ENCODE data around the gene CIB4.

The CIB4 gene

DNA sequence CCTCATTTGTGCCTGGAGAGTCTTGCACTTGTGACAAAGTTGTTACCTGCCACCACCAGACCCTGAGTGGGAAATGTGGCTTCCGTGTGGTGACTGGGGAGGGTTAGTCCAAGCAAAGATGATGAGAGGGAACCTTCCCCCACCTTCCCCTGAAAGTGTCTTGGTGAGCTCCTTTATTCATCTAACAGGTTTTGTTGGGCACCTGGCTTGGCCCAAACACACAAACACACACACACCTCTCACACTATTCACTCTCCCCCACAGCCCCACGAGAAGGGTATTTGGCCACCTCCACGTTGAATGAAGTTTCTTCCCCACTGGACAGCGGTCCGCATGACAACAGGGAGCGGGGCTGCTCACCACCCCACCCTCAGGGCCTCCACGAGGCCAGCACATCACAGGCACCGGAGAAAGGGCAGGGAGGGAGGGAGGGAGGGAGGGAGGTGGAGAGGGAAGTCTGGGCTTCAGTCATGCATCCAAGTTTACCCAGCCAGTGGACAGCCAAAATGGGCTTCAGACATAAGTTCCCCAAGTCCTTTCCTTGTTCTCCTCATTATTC, 1.4 kb downstream of the CIB4 start:
- DNase-seq = no peak

DNA sequence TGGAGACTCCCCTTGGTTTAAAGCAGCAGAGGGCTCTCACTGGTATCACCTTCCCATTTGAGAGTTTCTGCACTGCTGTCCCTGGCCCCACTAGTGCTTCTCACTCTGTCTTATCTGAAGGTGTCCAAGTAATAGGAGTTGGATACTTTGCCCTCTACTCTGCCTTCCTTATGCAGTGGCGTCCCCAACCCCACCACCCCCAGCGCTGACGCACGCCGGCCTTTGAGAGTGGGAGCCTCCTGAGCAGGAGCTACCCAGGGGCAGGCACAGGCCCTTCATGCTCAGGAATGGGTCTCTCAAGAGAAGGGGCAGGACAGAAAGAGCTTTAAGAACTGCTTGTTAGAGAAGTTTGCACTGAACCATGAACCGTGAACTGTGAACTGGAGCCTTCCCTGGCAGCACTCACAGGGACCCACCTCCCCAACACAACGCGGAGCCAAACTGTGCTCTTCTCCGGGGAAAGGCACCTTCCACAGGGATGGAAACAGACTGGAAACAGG, 3.3 kb downstream of the CIB4 start:
- no peak for DNase-seq

DNA sequence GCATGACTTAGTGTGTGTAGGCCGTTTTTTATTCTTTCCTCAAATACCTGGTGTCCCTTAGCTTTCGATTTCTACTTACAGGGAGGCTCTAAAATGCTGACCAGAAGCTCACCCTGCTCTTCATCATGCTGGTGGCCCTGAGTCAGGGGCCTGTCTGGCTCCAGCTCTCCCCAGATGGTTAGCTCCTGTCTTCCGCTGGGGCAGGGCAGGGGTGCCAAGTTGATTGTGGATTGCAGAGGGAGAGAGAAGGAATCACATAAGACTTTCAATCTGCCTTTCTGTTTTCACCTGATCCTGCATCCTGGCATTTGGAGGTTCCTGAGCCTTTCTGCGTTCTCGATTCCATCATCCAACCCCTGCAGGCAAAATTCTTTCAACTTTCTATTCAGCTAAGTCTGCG, 4.2 kb downstream of the CIB4 start:
- no peak for DNase-seq

DNA sequence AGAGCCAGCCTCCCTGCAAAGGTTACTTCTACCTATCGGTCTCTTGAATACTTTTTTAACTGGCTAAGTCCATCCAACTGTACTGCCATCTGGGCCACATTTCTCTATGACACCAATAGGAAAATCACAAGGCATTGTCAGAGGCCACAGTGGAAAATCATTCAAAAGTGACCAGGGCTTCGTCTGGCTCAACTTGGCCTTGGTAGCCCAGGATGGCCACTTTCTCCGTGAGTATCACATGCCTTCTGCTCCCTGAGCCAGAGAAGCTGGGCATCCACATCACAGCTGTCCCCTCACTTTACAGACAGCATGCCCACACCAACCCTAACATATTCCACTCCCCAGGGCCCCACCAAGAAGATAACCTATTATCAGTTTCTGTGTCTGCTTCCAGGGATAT, 5.8 kb downstream of the CIB4 start:
- DNase-seq = no peak

DNA sequence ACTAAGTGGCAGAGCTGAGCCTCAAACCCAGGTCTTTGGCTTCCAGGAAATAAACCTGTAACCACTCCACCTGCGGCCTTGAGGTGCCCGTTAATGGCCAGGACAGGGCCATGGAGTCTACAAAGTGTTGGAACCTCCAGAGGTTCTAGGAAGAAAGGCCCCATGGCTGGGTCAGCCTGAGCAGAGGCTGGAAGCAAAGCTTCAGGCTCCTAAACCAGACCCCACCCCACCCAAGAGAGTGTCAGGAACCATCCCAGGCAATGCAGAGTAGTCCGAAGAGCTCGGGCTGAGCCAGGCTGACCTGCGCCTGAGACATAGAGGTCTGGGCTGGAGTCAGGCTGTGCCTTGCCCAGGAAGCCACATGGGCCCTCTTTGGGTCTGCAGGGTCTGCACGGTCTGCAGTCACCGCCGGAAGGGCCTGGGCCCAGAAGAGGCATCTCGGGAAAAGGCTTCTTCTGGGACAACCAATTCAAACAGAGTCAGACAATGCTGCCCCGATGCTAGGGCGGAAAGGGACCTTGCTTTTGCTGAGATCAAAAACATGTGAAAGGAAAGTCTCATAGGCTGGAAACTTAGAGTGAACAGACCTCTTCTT, 6.4 kb downstream of the CIB4 start:
- DNase-seq = no peak

DNA sequence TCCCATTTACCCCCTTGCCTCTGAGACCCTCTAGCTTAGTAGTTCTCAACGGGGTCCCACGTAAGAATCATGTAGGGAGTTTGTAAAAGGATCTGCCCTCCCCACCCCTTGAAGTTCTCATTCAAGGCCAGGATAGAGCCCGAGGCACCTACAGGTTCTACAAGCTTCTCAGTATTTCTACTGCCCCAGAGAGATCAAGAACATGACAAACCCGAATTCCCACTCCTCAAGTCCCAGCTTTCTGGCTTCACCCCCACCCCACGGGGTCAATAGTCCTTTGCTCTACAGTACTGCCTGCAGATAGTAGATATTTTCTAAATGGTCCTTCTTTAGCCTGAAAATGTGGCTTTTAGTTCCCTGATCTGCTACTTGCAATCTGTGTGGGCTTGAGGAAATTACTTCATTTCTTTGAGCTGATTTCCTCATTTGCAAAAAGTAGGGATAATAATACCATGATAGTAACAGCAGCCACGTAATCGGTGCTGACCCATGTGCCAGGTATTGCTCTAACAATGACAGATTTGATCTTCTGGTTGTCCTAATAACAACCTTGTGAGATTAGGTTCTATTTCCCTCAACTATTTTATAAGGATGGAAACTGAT, 7.1 kb downstream of the CIB4 start:
- DNase-seq = no peak

DNA sequence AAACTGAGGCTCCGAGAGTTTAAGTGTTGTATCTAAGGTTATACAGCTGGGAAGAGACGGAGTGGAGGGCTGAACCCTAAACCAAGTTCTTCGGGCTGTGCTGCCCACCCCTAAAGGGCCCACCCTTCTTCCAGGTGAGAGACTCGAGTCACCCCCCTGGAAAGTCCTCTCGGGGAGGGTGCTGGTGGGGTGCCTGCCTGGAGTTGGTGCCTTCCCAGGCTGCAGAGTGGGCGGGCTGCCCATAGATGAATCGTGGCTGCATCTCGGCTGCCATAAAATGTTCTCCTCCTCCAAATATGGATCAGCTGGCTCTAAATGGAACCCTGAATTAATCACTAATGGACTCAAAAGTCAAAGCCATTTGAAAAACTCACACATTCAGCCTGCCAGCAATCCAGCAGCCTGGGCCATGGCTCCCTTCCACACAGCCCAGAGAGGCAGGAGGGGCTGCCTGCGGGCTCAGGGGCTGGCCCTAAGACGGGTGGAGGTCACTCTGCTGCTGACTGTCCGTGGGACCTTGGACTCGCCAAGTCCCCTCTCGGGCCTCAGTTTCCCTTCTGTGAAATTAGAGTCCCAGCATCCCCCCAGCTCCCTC, 7.7 kb downstream of the CIB4 start:
- DNase-seq = no peak

DNA sequence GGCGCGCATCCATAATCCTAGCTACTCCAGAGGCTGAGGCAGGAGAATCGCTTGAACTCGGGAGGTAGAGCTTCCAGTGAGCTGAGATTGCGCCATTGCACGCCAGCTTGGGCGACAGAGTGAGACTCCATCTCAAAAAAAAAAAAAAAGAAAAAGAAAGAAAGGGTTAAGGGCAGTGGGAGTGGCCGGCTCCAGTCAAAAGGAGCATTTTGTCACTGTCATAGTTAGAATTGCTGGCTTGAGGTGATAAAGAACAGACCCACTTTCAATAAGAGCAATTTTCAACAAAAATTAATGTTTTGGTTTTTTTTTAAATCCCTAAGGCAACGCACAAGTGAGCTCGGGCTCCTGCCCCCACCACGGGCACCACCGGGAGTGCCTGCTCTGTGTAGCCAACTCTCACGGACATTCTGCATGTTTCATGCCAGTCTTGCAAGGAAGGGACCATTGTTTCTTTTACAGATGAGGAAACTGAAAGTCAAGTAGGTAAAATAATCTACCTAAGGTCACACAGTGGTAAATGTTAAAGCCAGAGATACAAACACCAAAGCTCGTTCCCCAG, 8.5 kb downstream of the CIB4 start:
- no peak for DNase-seq

DNA sequence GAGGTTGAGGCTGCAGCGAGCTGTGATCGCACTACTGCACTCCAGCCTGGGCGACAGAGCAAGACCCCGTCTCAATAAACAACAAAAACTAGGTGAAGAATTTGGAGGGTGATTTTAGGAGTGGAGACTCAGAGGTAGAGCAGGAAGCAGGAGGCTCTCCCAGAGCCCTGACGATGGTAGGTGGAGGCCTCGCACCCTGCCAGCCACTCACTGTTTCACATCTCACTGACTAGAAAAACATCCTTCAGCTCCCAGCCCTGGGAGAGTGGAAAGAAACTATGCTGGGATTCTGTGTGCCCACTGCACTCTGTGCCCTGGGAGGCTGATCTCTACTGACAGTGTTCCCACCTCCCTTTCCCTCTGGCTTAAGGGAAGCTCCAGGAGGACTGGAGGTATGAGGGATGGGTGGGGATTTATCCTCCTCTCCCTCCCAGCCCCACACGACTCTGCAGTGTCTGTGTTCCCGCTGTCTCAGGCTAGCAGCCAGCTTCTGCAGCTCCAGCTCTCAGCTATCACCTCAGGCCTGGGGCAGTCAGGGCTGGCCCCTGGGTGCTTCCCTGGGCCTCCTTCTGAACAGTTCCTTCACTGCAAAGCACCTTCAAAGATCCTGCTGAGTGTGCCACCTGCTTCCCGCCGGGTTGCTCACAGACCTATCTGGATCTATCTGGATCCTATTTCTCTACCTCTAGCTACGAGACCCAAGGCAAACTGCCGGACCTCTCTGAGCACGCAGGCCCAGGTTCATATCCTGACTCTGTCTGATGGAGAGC, 9.6 kb downstream of the CIB4 start:
- no peak for DNase-seq

DNA sequence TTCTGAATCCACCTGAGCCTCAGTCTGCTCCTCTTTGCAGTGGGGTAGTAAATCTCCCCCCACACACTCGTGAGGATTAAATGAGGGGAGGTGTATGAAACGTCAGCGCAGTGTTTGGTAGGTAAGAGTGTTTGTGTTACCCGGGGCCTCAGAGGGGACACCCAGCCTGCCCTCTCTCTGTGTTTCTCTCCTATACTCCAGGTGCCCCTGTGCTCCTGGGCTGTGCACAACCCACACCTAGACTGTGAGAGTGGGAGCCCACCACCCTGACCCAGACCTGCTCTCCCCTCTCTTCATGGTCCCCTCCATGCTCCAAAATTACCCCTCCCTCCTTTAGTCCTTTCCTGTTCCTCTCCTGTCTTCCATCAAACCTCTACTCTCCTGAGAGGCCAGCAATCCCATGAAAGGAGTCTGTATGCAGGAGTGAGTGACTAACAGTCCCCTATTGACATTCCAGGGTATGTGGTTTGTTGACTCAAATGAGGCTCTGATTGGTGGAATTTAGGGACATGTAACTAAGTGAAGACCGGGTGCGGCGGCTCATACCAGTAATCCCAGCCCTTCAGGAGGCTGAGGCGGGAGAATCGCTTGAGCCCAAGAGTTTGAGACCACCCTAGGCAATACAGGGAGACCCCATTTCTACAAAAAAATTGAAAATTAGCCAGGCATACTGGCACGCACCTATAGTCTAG, 10.4 kb downstream of the CIB4 start:
- DNase-seq = no peak

DNA sequence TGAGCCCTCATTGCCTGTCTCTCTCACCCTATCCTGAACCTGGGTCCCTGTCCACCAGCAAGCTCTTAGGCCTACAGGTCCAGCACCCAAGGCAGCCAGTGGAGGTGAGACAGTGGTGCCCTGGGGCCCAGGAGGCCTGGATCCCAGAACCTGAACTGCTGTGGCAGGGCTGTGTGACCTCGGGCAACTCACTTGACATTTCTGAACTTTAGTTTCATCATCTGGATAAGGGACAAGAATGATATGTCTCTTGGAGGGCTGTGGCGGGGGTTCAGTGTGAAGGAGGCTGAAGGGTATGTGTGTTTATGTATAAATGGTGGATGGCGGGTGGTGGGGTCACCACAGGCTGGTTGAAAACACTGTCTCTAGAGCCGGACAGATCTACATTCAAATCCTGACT, 10.9 kb downstream of the CIB4 start:
- no peak for DNase-seq

DNA sequence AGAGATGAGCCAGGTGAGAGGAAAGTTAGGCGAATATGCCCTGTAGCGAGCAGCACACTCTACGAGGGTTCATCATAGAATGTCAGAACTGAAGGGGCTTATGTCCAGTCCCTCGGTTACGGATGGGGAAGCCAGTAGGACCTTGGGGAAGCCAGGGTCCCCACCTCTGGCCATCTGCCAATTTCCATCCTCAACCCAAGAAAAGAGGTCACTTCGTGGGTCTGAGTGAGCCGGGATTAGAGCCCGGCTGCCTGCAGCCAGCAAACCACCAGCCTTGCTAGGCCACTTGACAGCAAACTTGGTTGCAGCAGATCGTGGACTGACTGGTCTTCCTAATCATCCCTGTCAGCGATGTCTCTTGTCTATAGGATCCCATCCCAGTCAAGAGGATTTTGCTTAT, 11.4 kb downstream of the CIB4 start:
- DNase-seq = no peak

DNA sequence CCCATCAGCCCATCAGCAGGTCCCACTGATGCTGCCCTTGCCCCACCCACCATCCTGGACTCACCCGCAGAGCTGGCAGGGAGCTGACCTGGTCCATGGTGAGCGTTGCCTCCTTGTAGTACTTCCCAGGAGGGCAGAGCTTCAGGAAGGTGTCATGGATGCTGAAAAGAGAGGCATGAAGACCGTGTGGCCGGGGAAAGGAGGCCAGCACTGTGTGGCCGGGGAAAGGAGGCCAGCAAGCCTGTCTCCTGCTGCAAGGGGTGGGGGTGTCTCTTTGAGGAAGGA, 11.9 kb downstream of the CIB4 start:
- DNase-seq = no peak

DNA sequence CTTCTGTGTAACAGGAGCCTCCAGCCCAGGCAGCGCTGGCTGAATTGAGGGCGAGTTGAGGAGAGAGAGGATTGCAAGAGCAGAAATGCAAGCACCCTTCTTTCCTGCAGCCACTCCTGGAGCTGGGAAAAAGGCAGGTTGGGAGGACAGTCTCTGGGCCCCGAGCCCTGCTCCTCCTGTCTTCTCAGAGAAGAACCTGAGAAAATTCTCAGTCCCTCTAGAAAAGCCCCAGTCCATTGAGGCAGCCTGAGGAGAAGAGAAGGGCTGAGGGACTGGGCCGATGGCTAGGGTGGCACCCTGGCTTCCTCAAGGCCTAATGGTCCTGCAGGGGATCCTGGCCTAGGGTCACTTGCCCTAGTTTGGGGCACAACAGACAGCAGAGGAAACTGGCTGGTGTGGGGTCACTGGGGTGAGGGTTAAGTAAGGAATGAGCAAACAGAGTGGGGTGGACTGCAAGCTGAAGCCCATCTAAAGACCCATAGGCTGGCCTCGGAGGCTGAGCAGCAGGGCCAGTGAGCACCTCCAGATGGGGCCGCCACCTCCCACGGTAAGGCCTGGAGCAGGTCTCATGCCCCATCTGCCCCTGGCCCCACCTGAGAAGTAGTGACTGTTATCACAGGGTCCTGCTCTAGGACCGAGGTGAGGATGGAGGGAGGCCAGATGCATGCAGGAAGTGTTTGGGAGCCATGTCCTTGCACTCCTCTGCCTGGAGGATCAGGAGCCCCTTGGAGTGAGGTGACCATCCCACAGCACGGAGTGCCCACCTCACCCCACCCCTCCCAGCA, 12.4 kb downstream of the CIB4 start:
- DNase-seq = no peak

DNA sequence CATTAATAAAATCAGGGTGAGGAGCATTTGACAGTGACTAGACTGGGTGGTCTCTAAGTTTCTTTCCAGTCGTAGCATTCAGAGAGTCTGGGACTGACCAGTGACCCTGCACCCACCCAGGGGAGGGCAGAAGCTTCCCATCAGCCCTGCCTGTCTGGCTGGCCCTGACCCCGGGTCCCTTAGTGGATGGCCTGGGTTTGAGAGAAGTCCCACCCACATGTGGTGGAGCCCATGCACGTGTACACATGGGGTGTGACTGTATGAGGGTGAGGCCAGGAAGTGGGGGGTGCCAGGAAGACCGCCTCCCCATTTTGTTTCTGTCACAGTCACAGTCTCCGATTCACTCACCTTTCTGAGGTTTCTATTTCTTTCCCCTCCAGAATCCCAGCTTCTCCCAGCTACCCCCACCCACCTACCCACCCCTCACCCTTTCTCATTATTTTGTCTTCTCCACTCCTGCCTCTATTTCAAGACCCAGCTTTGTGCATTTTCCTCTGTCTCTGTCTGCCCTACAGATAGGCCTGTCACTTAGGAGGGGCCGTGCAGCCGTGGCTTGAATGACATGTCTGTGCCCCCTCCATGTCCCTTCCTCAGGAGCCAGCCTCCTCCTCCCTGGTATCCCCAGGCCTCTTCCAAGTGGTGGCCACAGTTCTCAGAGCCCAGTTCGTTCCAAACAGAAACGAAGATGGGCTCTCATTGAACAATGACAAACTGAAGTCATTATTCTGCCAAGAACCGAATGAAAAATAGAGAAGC, 13.6 kb downstream of the CIB4 start:
- no peak for DNase-seq

DNA sequence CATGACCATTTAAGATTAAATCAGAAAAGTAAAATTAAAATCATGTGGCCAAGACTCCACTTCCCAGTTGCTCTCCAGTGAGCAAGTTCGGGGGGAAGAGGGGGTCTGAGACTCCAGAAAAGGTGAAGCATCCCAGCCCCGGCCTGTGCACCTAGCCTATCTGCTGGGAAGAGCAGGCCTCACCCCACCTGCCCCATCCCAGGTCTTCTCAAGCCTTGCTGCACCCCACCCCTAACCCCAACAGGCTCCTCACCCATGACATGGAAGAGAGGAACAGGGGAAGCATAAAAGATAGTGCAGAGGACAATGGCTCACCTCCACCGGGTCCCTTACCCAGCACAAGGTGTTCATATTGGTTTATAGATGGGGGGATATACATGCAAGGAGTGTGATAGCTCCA, 14.6 kb downstream of the CIB4 start:
- DNase-seq = no peak

DNA sequence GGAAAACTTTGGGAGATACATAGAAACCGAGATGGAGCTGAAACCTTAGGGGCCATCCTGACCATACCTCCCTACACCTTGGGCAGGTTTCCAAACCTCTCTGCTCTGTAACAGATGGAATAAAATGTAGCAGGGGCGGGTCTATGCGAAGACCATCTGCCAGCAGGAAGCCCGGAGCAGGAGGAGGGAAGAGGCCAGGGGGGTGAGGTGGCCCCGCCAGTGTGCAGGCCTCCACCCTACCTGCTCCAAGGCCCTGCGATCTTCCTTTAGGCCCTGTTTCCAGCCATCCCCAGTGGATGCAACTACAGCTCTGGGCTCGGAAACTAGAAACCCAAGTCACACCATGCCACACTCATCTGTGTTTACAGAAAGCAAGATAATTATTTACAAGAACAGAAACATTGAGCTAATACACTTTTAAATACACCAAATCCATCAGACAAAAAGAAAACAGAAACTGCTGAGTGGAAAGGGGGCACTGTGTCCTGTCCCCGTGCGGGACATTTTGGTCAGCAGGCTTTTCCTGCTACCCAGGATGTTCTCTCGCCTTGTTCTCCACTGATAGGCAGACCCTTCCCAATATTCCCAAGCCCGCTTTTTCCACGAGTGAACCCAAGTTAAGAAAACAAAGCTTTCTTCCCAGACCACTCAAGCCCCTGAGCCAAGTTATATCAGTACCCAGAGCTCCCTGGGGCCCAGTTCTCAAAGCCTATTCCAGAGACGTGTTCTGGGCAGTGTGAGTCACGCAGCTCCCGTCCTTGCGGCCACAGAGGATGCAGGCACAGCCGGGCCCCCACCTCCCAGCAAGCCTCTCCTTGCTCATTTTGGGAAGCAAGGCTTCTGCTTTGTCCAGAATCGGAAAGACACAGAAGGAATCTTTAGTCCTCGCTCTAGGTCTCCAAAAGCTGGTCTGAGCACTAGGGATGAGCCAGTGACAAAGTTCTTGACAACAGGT, 17.3 kb downstream of the CIB4 start:
- no peak for DNase-seq

DNA sequence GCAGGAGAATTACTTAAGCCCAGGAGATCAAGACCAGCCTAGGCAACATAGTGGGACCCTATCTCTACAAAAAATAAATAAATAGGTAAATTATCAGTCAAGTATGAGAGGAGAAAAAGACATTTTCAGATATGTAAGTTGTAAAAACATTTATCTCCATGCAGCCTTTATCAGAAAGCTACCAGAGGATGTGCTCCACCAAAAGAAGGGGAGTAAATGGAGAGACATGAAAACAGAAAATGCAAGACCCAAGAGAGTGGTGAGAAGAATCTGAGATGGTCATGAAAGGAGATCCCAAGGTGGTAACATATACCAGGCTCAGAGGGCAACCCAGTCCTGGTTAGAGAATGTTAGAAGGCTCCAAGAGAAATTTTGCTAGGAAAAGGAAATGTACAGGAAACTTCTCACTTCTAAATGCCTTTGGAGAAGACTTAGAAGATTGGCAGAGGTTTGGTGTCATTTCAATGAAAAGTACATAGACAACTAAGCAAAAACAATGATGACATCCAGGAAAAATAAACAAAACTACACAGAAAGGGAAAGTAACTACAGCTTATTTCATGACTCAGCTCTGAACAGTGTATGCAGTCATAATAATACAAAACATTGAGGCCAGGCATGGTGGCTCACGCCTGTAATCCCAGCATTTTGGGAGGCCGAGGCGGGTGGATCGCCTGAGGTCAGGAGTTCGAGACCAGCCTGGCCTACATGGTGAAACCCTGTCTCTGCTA, 19.5 kb downstream of the CIB4 start:
- DNase-seq = no peak

DNA sequence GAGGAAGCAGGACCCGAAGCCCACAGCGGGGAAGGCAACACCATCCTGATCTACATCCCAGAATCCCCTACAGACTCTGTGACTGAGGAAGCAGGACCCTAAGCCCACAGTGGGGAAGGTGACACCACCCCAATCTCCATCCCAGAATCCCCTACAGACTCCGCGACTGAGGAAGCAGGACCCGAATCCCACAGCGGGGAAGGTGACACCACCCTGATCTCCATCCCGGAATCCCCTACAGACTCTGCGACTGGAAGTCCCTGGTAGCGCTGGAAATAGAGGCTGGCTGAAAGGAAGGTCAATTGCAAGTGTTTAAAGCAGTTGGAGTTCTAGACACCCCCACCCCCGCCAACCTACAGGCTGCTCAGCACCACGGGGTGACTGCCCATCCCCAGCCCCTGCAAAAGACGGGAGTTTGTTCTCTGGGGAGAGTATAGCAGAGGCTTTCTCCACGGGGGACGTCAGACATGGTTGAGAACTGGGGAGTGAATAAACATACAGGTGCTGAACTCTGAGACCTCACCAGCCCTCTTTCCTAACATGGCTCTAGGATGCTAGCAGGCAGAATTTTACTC, 21.0 kb downstream of the CIB4 start:
- DNase-seq = no peak
